Liver (tissue), 9 donors: ENCODE results near the gene C13orf42. TPM values are rescaled to one million over a fixed set of nuclear protein-coding genes. Genes with fewer than 3 reads are reported as not detected.
A peak's percentile ranks its signal among the peaks of the same experiment; 100 is the strongest.

Experiments used
- DNase-seq: peaks from one replicate; pipeline ENCODE4 v3.0.0-alpha.2; 2017; ENCODE audit warnings: low spot score
- H3K27ac ChIP-seq, 2 donors: one replicate each; pipeline ENCODE4 v1.7.0; 2013; ENCODE audit warnings: inconsistent platforms in 2 of 2, low read length in 2 of 2, control low read depth in 1 of 2, low read depth in 1 of 2, mild to moderate bottlenecking in 1 of 2
- H3K27me3 ChIP-seq, 4 donors: one replicate each; pipeline versions ENCODE4 v1.6.1 to v1.7.0; 2013; ENCODE audit warnings: low read length in 3 of 4, inconsistent platforms in 1 of 4, mild to moderate bottlenecking in 1 of 4, moderate library complexity in 1 of 4; ENCODE audit not compliant: control insufficient read depth in 4 of 4, insufficient read depth in 4 of 4
- H3K36me3 ChIP-seq, 4 donors: one replicate each; pipeline versions ENCODE4 v1.6.1 to v1.7.0; 2013; ENCODE audit warnings: low read length in 3 of 4, mild to moderate bottlenecking in 3 of 4, low read depth in 1 of 4, moderate library complexity in 1 of 4; ENCODE audit not compliant: control insufficient read depth in 4 of 4, insufficient read depth in 3 of 4
- H3K4me1 ChIP-seq, 4 donors: one replicate each; pipeline versions ENCODE4 v1.6.1 to v1.7.0; 2013; ENCODE audit warnings: low read length in 3 of 4, mild to moderate bottlenecking in 3 of 4, moderate library complexity in 1 of 4; ENCODE audit not compliant: control insufficient read depth in 4 of 4, insufficient read depth in 4 of 4
- H3K4me3 ChIP-seq, 3 donors: one replicate each; pipeline versions ENCODE4 v1.6.1 to v1.7.0; 2013; ENCODE audit warnings: low read length in 3 of 3, control low read depth in 1 of 3, low read depth in 1 of 3, mild to moderate bottlenecking in 1 of 3
- H3K9ac ChIP-seq, 2 donors: one replicate each; pipeline ENCODE4 v1.7.0; 2013; ENCODE audit warnings: low read length in 2 of 2, mild to moderate bottlenecking in 2 of 2, moderate library complexity in 2 of 2, control low read depth in 1 of 2, low read depth in 1 of 2
- H3K9me3 ChIP-seq, 4 donors: one replicate each; pipeline versions ENCODE4 v1.6.1 to v1.7.0; 2013; ENCODE audit warnings: low read length in 3 of 4; ENCODE audit not compliant: control insufficient read depth in 4 of 4
- CTCF ChIP-seq: fragments of 150-350 bp; IDR thresholded peaks from 2 replicates; pipeline ENCODE4 v1.5.1; 2017; ENCODE audit warnings: improper control_type of control experiment, low read depth, low read length; ENCODE audit not compliant: missing input control
- EGR1 ChIP-seq, 2 donors: IDR thresholded peaks; 2 replicates each; pipeline ENCODE4 v1.6.1; 2016 to 2018; ENCODE audit warnings: antibody characterized with exemption in 2 of 2, low read depth in 2 of 2
- FOXA1 ChIP-seq: IDR thresholded peaks from 2 replicates; pipeline ENCODE4 v1.6.1; 2016; ENCODE audit warnings: antibody characterized with exemption
- FOXA2 ChIP-seq: IDR thresholded peaks from 2 replicates; pipeline ENCODE4 v1.6.1; 2016; ENCODE audit warnings: antibody characterized with exemption
- GABPA ChIP-seq, 2 donors: IDR thresholded peaks in 1 of 2; conservative IDR thresholded peaks in 1 of 2; 2 replicates each; pipeline ENCODE4 v1.6.1; 2016; ENCODE audit warnings: antibody characterized with exemption in 2 of 2, mild to moderate bottlenecking in 1 of 2, moderate library complexity in 1 of 2
- HNF4A ChIP-seq, 2 donors: conservative IDR thresholded peaks; 2 replicates each; pipeline ENCODE4 v1.6.1; 2016; ENCODE audit warnings: antibody characterized with exemption in 2 of 2, mild to moderate bottlenecking in 2 of 2
- HNF4G ChIP-seq: IDR thresholded peaks from 2 replicates; pipeline ENCODE4 v1.6.1; 2016; ENCODE audit warnings: antibody characterized with exemption
- JUND ChIP-seq, 2 donors: IDR thresholded peaks; 2 replicates each; pipeline ENCODE4 v1.6.1; 2016; ENCODE audit warnings: antibody characterized with exemption in 2 of 2
- NR2F2 ChIP-seq: IDR thresholded peaks from 2 replicates; pipeline ENCODE4 v1.6.1; 2016; ENCODE audit warnings: antibody characterized with exemption
- RAD21 ChIP-seq, 2 donors: IDR thresholded peaks; 2 replicates each; pipeline ENCODE4 v1.6.1; 2016; ENCODE audit warnings: antibody characterized with exemption in 2 of 2, mild to moderate bottlenecking in 2 of 2
- RXRA ChIP-seq, 2 donors: IDR thresholded peaks; 2 replicates each; pipeline ENCODE4 v1.6.1; 2017 to 2018; ENCODE audit warnings: antibody characterized with exemption in 2 of 2, mild to moderate bottlenecking in 1 of 2
- SP1 ChIP-seq: IDR thresholded peaks from 2 replicates; pipeline ENCODE4 v1.6.1; 2018; ENCODE audit warnings: antibody characterized with exemption, mild to moderate bottlenecking
- TAF1 ChIP-seq: conservative IDR thresholded peaks from 2 replicates; pipeline ENCODE4 v1.6.1; 2016; ENCODE audit warnings: antibody characterized with exemption, mild to moderate bottlenecking
- YY1 ChIP-seq: IDR thresholded peaks from 2 replicates; pipeline ENCODE4 v1.6.1; 2016; ENCODE audit warnings: antibody characterized with exemption, mild to moderate bottlenecking
- ZBTB33 ChIP-seq: IDR thresholded peaks from 2 replicates; pipeline ENCODE4 v1.6.1; 2016; ENCODE audit warnings: antibody characterized with exemption
- WGBS: extraction: QIAGEN DNeasy Blood & Tissue Kit; methylation state at CpG from one replicate; pipeline ENCODE4 v1.1.7; 2013; 5-methylcytosine and 5-hydroxymethylcytosine counted together
- polyA plus RNA-seq, 2 donors: library from polyadenylated mRNA; stranded (reverse) in 1 of 2; unstranded in 1 of 2; fragments of 200-250 nt in 1 of 2; fragments of >200 nt in 1 of 2; fragmentation: Nextera tagmentation in 1 of 2; extraction: Ambion mirVana in 1 of 2; gene quantifications; one replicate each; pipeline versions ENCODE4 v1.2.1 to v1.2.3, GENCODE V29; 2013 to 2015
- total RNA-seq, 2 donors: library from RNA; depleted of rRNA; stranded (reverse); fragments of >200 nt; gene quantifications; one replicate each; pipeline ENCODE4 v1.2.3, GENCODE V29; 2014
- TF ChIP-seq, protein P1 (sequence below): IDR thresholded peaks from 2 replicates; pipeline ENCODE4 v1.6.1; 2016; ENCODE audit warnings: antibody characterized with exemption, mild to moderate bottlenecking
- TF ChIP-seq, protein P2 (sequence below): IDR thresholded peaks from 2 replicates; pipeline ENCODE4 v1.6.1; 2016; ENCODE audit warnings: antibody characterized with exemption
- TF ChIP-seq, protein P3 (sequence below): IDR thresholded peaks from 2 replicates; pipeline ENCODE4 v1.6.1; 2016; ENCODE audit warnings: antibody characterized with exemption
- donor health status: healthy.
- donor health status: healthy.
- donor health status: healthy.
- donor health status: healthy.
- donor health status: healthy.

C13orf42 gene
- total and polyA plus RNA-seq, 4 donors, result 0.08 TPM; not detected in 3

DNA sequence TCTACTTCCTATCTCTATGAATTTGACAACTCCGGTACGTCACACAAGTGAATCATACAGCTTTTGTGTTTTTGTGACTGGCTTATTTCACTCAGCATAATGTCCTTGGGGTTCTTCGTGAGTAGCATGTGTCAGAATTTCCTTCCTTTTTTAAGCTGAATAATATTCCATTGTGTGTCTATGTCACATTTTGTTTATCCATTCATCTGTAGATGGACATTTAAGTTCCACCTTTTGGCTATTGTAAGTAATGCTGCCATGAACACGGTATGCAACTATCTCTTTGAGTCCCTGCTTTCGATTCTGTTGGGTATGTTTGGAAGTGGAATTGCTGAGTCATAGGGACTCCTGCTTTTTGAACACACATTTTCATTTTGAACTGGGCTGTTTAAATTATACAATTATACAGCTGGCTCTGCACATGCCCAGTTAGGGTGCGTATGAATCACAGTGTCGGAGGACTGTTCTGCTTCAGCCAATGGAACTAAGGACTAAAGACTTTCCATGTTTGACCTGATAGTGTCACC, 43.0 kb upstream of the C13orf42 start:
- WGBS, result 83% methylated on average over 7 of the region's 7 CpGs
- TF ChIP-seq NR2F2, result no peak
- TF ChIP-seq JUND (IDR thresholded peaks at IDR 0.05), result peak in 1 of 2 donors; percentile 36
- no peak for TF ChIP-seq SP1
- H3K4me1 ChIP-seq, result peaks cover 2 to 16% (median 12%) of the 10 kb centered on the region in 4 donors
- H3K9me3 ChIP-seq, result no peaks in the 10 kb centered on the region
- H3K27ac ChIP-seq, result no peak overlapping the region
- no peak overlapping the region for H3K9ac ChIP-seq
- no peaks in the 10 kb centered on the region for H3K27me3 ChIP-seq
- no peaks in the 10 kb centered on the region for H3K36me3 ChIP-seq
- H3K4me3 ChIP-seq, result no peak overlapping the region
- DNase-seq, result no peak

- H3K9ac ChIP-seq, result no peak overlapping the region
- no peaks in the 10 kb centered on the region for H3K27me3 ChIP-seq
- H3K4me3 ChIP-seq, result no peak overlapping the region
- H3K4me1 ChIP-seq, result peaks cover 2 to 16% (median 12%) of the 10 kb centered on the region in 4 donors
- H3K36me3 ChIP-seq, result no peaks in the 10 kb centered on the region
- no peaks in the 10 kb centered on the region for H3K9me3 ChIP-seq
- TF ChIP-seq YY1 (no peak), FOXA2 (no peak), FOXA1 (no peak), RXRA (IDR thresholded peaks at IDR 0.05) (no peak), ZBTB33 (no peak), JUND (IDR thresholded peaks at IDR 0.05) (no peak), EGR1 (IDR thresholded peaks at IDR 0.05; ENCODE audit: low read depth in 2 of 2) (no peak), GABPA (IDR thresholded peaks at IDR 0.05 in 1 of 2, conservative IDR thresholded peaks at IDR 0.05 in 1 of 2) (no peak), HNF4A (conservative IDR thresholded peaks at IDR 0.05) (no peak), HNF4G (no peak), RAD21 (IDR thresholded peaks at IDR 0.05) (no peak), SP1 (no peak), CTCF (no peak), NR2F2 (no peak), TAF1 (no peak)
- TF ChIP-seq, protein P1, sequence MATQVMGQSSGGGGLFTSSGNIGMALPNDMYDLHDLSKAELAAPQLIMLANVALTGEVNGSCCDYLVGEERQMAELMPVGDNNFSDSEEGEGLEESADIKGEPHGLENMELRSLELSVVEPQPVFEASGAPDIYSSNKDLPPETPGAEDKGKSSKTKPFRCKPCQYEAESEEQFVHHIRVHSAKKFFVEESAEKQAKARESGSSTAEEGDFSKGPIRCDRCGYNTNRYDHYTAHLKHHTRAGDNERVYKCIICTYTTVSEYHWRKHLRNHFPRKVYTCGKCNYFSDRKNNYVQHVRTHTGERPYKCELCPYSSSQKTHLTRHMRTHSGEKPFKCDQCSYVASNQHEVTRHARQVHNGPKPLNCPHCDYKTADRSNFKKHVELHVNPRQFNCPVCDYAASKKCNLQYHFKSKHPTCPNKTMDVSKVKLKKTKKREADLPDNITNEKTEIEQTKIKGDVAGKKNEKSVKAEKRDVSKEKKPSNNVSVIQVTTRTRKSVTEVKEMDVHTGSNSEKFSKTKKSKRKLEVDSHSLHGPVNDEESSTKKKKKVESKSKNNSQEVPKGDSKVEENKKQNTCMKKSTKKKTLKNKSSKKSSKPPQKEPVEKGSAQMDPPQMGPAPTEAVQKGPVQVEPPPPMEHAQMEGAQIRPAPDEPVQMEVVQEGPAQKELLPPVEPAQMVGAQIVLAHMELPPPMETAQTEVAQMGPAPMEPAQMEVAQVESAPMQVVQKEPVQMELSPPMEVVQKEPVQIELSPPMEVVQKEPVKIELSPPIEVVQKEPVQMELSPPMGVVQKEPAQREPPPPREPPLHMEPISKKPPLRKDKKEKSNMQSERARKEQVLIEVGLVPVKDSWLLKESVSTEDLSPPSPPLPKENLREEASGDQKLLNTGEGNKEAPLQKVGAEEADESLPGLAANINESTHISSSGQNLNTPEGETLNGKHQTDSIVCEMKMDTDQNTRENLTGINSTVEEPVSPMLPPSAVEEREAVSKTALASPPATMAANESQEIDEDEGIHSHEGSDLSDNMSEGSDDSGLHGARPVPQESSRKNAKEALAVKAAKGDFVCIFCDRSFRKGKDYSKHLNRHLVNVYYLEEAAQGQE, result no peak
- TF ChIP-seq, protein P2, sequence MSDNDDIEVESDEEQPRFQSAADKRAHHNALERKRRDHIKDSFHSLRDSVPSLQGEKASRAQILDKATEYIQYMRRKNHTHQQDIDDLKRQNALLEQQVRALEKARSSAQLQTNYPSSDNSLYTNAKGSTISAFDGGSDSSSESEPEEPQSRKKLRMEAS, result no peak
- TF ChIP-seq, protein P3, sequence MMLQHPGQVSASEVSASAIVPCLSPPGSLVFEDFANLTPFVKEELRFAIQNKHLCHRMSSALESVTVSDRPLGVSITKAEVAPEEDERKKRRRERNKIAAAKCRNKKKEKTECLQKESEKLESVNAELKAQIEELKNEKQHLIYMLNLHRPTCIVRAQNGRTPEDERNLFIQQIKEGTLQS, result no peak
- no peak for DNase-seq
- WGBS, result 94% methylated on average over 8 of the region's 8 CpGs
- no peak overlapping the region for H3K27ac ChIP-seq
These were observed 42.5 kb upstream of the C13orf42 start for GRCh38 chr13:51153527-51153926.
